Transverse colon (tissue), 4 donors: ENCODE results near the gene RNU11.

Experiments
- CTCF ChIP-seq, 5 experiments: fragments of 200-600 bp in 3 of 5; fragments of 450-650 bp in 2 of 5; sonication (generic) in 3 of 5; IDR thresholded peaks; 1 replicate in 2 of 5; 2 replicates in 3 of 5; pipeline ENCODE4 v1.5.1; 2016 to 2017; ENCODE audit warnings: antibody characterized with exemption in 5 of 5, inconsistent platforms in 3 of 5, mild to moderate bottlenecking in 2 of 5, moderate library complexity in 1 of 5
- EP300 ChIP-seq: sonication (generic); formaldehyde crosslinking; IDR thresholded peaks from one replicate; pipeline ENCODE4 v1.6.1; 2017; ENCODE audit warnings: antibody characterized with exemption, low read depth
- POLR2A ChIP-seq: fragments of 450-650 bp; IDR thresholded peaks from one replicate; pipeline ENCODE4 v1.6.1; 2016; ENCODE audit warnings: antibody characterized with exemption, mild to moderate bottlenecking, moderate library complexity
- POLR2AphosphoS5 ChIP-seq, 3 donors: sonication (generic); formaldehyde crosslinking; IDR thresholded peaks; one replicate each; pipeline ENCODE4 v1.6.1; 2016; ENCODE audit warnings: antibody characterized with exemption in 3 of 3

GRCh38 chr1:28642056-28642846 is 6.1 kb upstream of the RNU11 start:
- no peak for TF ChIP-seq CTCF (IDR thresholded peaks at IDR 0.05)
- no peak for TF ChIP-seq POLR2A
- TF ChIP-seq POLR2AphosphoS5 (IDR thresholded peaks at IDR 0.05): no peak
- no peak for TF ChIP-seq EP300
